GM12874 (cell line): Measurements from ENCODE around the gene MYH11.

Source experiments
- TF ChIP-seq, protein P1 (sequence below): IDR thresholded peaks from 2 replicates; pipeline ENCODE4 v1.5.1; 2011; ENCODE audit warnings: low read depth, mild to moderate bottlenecking, control low read depth, low read length, moderate library complexity; ENCODE audit not compliant: insufficient read depth

The MYH11 gene

GRCh38 chr16:15686287-15686686 lies 170.5 kb downstream of the MYH11 start:
- TF ChIP-seq, protein P1, sequence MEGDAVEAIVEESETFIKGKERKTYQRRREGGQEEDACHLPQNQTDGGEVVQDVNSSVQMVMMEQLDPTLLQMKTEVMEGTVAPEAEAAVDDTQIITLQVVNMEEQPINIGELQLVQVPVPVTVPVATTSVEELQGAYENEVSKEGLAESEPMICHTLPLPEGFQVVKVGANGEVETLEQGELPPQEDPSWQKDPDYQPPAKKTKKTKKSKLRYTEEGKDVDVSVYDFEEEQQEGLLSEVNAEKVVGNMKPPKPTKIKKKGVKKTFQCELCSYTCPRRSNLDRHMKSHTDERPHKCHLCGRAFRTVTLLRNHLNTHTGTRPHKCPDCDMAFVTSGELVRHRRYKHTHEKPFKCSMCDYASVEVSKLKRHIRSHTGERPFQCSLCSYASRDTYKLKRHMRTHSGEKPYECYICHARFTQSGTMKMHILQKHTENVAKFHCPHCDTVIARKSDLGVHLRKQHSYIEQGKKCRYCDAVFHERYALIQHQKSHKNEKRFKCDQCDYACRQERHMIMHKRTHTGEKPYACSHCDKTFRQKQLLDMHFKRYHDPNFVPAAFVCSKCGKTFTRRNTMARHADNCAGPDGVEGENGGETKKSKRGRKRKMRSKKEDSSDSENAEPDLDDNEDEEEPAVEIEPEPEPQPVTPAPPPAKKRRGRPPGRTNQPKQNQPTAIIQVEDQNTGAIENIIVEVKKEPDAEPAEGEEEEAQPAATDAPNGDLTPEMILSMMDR = no peak

DNA sequence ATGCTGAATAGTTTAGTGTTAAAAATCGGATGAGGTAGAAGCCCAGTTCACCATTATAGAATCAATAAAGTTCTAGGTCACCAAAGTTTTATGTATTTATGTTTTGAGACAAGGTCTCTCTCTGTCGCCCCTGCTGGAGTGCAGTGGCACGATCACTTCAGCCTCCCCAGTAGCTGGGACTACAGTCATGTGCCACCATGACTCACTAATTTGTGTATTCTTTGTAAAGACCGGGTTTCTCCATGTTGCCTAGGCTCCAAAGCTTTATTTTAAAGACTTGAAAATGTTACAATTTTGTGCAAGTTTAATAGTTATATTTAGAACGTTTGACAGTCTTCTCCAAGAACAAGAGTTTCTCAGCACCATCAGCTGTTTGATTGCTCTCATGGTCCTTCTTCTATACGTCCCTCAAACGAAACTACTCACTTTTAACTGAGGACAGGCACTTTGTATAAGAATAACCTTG lies 174.7 kb downstream of the MYH11 start:
- TF ChIP-seq, protein P1 = peak; percentile 61

DNA sequence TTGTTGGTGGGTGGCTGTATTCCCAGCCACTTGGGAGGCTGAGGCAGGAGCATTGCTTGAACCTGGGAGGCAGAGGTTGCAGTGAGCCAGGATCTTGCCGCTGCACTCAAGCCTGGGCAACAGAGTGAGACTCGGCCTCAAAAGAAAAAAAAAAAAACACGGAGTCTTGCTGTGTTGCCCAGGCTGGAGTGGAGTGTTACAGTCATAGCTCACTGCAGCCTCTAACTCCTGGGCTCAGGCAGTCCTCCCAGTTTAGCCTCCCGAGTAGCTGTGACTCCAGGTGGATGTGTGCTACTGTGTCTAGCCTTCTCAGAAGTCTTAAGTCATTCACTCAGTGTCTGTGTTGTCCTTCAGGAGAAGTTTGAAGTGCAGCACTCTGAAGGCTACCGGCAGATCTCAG lies 179.4 kb downstream of the MYH11 start:
- TF ChIP-seq, protein P1 = no peak

- TF ChIP-seq, protein P1 = no peak
Measured at GRCh38 chr16:15676506-15676905, 180.3 kb downstream of the MYH11 start.

DNA sequence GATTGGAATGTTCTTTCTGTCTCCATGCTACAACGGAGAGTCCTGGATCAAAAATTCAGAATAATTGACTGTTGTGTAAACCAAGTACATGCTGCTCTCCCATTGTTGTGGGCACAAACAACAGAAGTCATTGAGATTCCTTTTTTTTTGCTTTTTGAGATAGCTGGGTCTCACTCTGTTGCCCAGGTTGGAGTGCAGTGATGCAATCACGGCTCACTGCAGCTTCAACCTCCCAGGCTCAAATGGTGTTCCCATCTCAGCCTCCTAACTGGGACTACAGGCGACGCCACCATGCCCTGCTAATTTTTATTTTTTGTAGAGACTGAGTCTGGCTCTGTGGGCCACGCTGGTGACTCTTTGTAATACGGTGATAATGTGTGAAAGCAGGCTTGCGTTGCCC lies 182.3 kb downstream of the MYH11 start:
- TF ChIP-seq, protein P1 = no peak

- TF ChIP-seq, protein P1 = no peak
Measured at GRCh38 chr16:15672514-15673167, 184.2 kb downstream of the MYH11 start.

GRCh38 chr16:15671530-15672117 lies 185.2 kb downstream of the MYH11 start:
- TF ChIP-seq, protein P1 = no peak
